B cell (primary cell): ENCODE results near the gene MPST. TPM values are rescaled to one million over a fixed set of nuclear protein-coding genes. Genes with fewer than 3 reads are reported as not detected.
A peak's percentile ranks its signal among the peaks of the same experiment; 100 is the strongest.

Source experiments
- ATAC-seq: fragments of 200-7000 bp; cut with Tn5 transposase; one replicate; pipeline ENCODE4 v1.10.0; 2021; ENCODE audit warnings: low read depth, mild to moderate bottlenecking, moderate number of reproducible peaks, moderate library complexity
- CTCF ChIA-PET: fragments of 350-600 bp; sonication (Branson Sonifier 250); formaldehyde crosslinking; loops from one replicate; lab custom pipeline; 2021; ENCODE audit warnings: antibody characterized with exemption, inconsistent platforms; lab: Charles Lee
- POLR2A ChIA-PET: fragments of 350-600 bp; sonication (Branson Sonifier 250); formaldehyde crosslinking; loops from one replicate; lab custom pipeline; 2021; ENCODE audit warnings: antibody characterized with exemption; lab: Charles Lee
- DNase-seq: peaks from one replicate; pipeline ENCODE4 v3.0.0; 2013
- H2AFZ ChIP-seq: 2 replicates; pipeline ENCODE4 v1.6.1; 2012; ENCODE audit warnings: mild to moderate bottlenecking, low read depth, low read length; ENCODE audit not compliant: insufficient read depth, poor library complexity, severe bottlenecking
- H3K27ac ChIP-seq, 2 donors: 1 replicate in 1 of 2; 2 replicates in 1 of 2; pipeline ENCODE4 v1.5.1; 2012 to 2013; ENCODE audit warnings: low read length in 2 of 2, mild to moderate bottlenecking in 2 of 2, moderate library complexity in 1 of 2
- H3K27me3 ChIP-seq, 4 experiments: fragments of 200-600 bp in 1 of 4; sonication (generic) in 1 of 4; replicated peaks in 1 of 4; 1 replicate in 2 of 4; 2 replicates in 2 of 4; pipeline versions ENCODE4 v1.6.1 to v1.7.0; 2013 to 2016; ENCODE audit warnings: low read length in 3 of 4, mild to moderate bottlenecking in 2 of 4, mixed read lengths in 1 of 4, moderate library complexity in 1 of 4; ENCODE audit not compliant: insufficient read depth in 4 of 4, control insufficient read depth in 3 of 4; ENCODE audit errors: control extremely low read depth in 1 of 4
- H3K36me3 ChIP-seq, 2 experiments: replicated peaks in 1 of 2; 1 replicate in 1 of 2; 2 replicates in 1 of 2; pipeline versions ENCODE4 v1.6.1 to v1.7.1; 2013; ENCODE audit warnings: low read length in 1 of 2; ENCODE audit not compliant: insufficient read depth in 2 of 2, control insufficient read depth in 1 of 2; ENCODE audit errors: control extremely low read depth in 1 of 2, extremely low read depth in 1 of 2
- H3K4me1 ChIP-seq, 2 donors: fragments of 200-600 bp in 1 of 2; sonication (generic) in 1 of 2; 1 replicate in 1 of 2; 2 replicates in 1 of 2; pipeline versions ENCODE4 v1.5.1 to v1.6.1; 2013 to 2017; ENCODE audit warnings: low read length in 2 of 2; ENCODE audit not compliant: control insufficient read depth in 2 of 2, insufficient read depth in 2 of 2
- H3K4me2 ChIP-seq: replicated peaks from 2 replicates; pipeline ENCODE3; 2012; ENCODE audit warnings: mild to moderate bottlenecking, low read depth, low read length; ENCODE audit not compliant: poor library complexity, severe bottlenecking
- H3K4me3 ChIP-seq, 5 experiments: fragments of 200-600 bp in 1 of 5; sonication (generic) in 1 of 5; 1 replicate in 3 of 5; 2 replicates in 2 of 5; pipeline versions ENCODE4 v1.5.1 to v1.7.0; 2011 to 2016; ENCODE audit warnings: low read length in 4 of 5, mild to moderate bottlenecking in 4 of 5, low read depth in 2 of 5, control low read depth in 1 of 5, moderate library complexity in 1 of 5; ENCODE audit not compliant: insufficient read depth in 1 of 5; ENCODE audit errors: control extremely low read depth in 1 of 5, extremely low read depth in 1 of 5
- H3K79me2 ChIP-seq: fragments of 200-600 bp; sonication (generic); one replicate; pipeline ENCODE4 v1.6.0; 2016; ENCODE audit warnings: low read length; ENCODE audit not compliant: control insufficient read depth, insufficient read depth
- H3K9ac ChIP-seq: fragments of 200-600 bp; sonication (generic); 2 replicates; pipeline ENCODE4 v1.6.1; 2017; ENCODE audit warnings: mild to moderate bottlenecking, low read length, moderate library complexity
- H3K9me3 ChIP-seq, 3 donors: one replicate each; pipeline versions ENCODE4 v1.6.1 to v1.7.1; 2013; ENCODE audit warnings: low read length in 2 of 3; ENCODE audit not compliant: control insufficient read depth in 2 of 3, insufficient read depth in 1 of 3; ENCODE audit errors: control extremely low read depth in 1 of 3
- H4K20me1 ChIP-seq: 2 replicates; pipeline ENCODE4 v1.6.0; 2012; ENCODE audit warnings: mild to moderate bottlenecking, low read length; ENCODE audit not compliant: insufficient read depth, control insufficient read depth, poor library complexity, severe bottlenecking
- H3K27ac Mint-ChIP-seq: one replicate; pipeline ENCODE4 v1.8.0; 2021; ENCODE audit warnings: mixed read lengths
- H3K27me3 Mint-ChIP-seq: one replicate; pipeline ENCODE4 v1.8.0; 2021; ENCODE audit warnings: mixed read lengths
- H3K4me1 Mint-ChIP-seq: one replicate; pipeline ENCODE4 v1.8.0; 2021; ENCODE audit warnings: mixed read lengths
- H3K4me3 Mint-ChIP-seq: one replicate; pipeline ENCODE4 v1.8.0; 2021; ENCODE audit warnings: mixed read lengths
- H3K9me3 Mint-ChIP-seq: one replicate; pipeline ENCODE4 v1.8.0; 2022; ENCODE audit warnings: mixed read lengths; ENCODE audit not compliant: insufficient read depth
- EZH2 ChIP-seq: IDR thresholded peaks from 2 replicates; pipeline ENCODE4 v1.6.1; 2012; ENCODE audit warnings: borderline replicate concordance, low read depth, mild to moderate bottlenecking, moderate library complexity, low read length; ENCODE audit not compliant: insufficient read depth, poor library complexity, severe bottlenecking
- WGBS: methylation state at CpG from one replicate; pipeline ENCODE4 v1.1.5; 2013; ENCODE audit warnings: missing lambda C conversion rate; ENCODE audit not compliant: insufficient coverage; 5-methylcytosine and 5-hydroxymethylcytosine counted together
- intact Hi-C: fragments of 100-400 bp; cut with micrococcal nuclease; formaldehyde crosslinking; loops from one replicate; pipeline ENCODE4 v1.10.0; 2022
- polyA plus RNA-seq: library from polyadenylated mRNA; depleted of rRNA; stranded (reverse); fragments of >200 nt; gene quantifications from 2 replicates; pipeline ENCODE4 v1.2.3, GENCODE V29; 2012
- total RNA-seq, 2 donors: library from RNA; stranded (reverse); fragments of 120-200 nt in 1 of 2; gene quantifications; 1 replicate in 1 of 2; 2 replicates in 1 of 2; pipeline versions ENCODE4 v1.2.3 to v1.2.4, GENCODE V29; 2013 to 2022
- TF ChIP-seq, protein P1 (sequence below): fragments of 200-600 bp; IDR thresholded peaks from one replicate; pipeline ENCODE4 v1.8.0; 2022; ENCODE audit warnings: antibody characterized with exemption, mild to moderate bottlenecking

Gene MPST
- total and polyA plus RNA-seq, 2 donors (not counting 1 experiment from before 2014, with no cell fraction given): 11.2 to 17.7 TPM

DNA sequence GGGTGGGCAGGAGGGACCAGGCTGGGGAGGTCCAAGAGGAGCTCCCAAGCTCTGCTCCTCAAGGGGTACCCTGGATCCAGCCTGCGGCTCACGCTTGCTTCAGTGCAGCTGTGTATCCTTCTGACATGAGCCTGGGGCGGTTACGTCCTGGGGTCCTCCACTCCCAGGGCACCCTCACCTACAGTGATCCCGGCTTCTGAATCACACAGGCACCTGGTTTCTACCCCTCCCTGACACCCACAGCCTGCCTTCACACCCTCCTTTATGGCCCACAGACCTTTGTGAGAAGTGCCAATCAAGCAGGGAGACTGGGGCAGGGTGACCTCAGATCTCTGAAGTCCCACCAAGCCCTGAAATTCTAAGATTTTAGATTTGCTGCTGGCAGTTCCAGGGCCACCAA lies 1.5 kb downstream of the MPST start:
- H3K27me3 ChIP-seq: no peaks in the 10 kb centered on the region
- no peak for ATAC-seq
- H3K4me3 Mint-ChIP-seq: peak overlapping the region; percentile 34
- no peak overlapping the region for H3K4me3 ChIP-seq
- no peaks in the 10 kb centered on the region for H3K27me3 Mint-ChIP-seq
- CTCF ChIA-PET: interaction anchor here (0.8 to 1.3 kb wide), 4 partner anchors 11 to 493 kb away, joined by 3 to 5 read pairs (median 4); no protein-coding TSS in a partner anchor
- H3K4me2 ChIP-seq: no peak overlapping the region
- peaks cover 5% of the 10 kb centered on the region for H3K79me2 ChIP-seq
- H3K27ac Mint-ChIP-seq: no peak overlapping the region
- no peaks in the 10 kb centered on the region for H3K36me3 ChIP-seq
- H4K20me1 ChIP-seq: no peaks in the 10 kb centered on the region
- no peak for DNase-seq
- 94% methylated on average over 3 of the region's 5 CpGs for WGBS
- H3K9me3 ChIP-seq: no peaks in the 10 kb centered on the region
- TF ChIP-seq, protein P1, sequence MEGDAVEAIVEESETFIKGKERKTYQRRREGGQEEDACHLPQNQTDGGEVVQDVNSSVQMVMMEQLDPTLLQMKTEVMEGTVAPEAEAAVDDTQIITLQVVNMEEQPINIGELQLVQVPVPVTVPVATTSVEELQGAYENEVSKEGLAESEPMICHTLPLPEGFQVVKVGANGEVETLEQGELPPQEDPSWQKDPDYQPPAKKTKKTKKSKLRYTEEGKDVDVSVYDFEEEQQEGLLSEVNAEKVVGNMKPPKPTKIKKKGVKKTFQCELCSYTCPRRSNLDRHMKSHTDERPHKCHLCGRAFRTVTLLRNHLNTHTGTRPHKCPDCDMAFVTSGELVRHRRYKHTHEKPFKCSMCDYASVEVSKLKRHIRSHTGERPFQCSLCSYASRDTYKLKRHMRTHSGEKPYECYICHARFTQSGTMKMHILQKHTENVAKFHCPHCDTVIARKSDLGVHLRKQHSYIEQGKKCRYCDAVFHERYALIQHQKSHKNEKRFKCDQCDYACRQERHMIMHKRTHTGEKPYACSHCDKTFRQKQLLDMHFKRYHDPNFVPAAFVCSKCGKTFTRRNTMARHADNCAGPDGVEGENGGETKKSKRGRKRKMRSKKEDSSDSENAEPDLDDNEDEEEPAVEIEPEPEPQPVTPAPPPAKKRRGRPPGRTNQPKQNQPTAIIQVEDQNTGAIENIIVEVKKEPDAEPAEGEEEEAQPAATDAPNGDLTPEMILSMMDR: no peak
- no peak for TF ChIP-seq EZH2
- no peaks in the 10 kb centered on the region for H3K9me3 Mint-ChIP-seq
- H2AFZ ChIP-seq: no peak overlapping the region
- no peak overlapping the region for H3K27ac ChIP-seq
- intact Hi-C loops: no loop called here
- POLR2A ChIA-PET: interaction anchor here (0.8 kb wide), 1 partner anchor 30 kb away, joined by 5 read pairs; no protein-coding TSS in a partner anchor
- H3K9ac ChIP-seq: no peak overlapping the region
- H3K4me1 Mint-ChIP-seq: peaks cover 20% of the 10 kb centered on the region
- H3K4me1 ChIP-seq: peaks cover 9 to 20% of the 10 kb centered on the region in 2 donors

DNA sequence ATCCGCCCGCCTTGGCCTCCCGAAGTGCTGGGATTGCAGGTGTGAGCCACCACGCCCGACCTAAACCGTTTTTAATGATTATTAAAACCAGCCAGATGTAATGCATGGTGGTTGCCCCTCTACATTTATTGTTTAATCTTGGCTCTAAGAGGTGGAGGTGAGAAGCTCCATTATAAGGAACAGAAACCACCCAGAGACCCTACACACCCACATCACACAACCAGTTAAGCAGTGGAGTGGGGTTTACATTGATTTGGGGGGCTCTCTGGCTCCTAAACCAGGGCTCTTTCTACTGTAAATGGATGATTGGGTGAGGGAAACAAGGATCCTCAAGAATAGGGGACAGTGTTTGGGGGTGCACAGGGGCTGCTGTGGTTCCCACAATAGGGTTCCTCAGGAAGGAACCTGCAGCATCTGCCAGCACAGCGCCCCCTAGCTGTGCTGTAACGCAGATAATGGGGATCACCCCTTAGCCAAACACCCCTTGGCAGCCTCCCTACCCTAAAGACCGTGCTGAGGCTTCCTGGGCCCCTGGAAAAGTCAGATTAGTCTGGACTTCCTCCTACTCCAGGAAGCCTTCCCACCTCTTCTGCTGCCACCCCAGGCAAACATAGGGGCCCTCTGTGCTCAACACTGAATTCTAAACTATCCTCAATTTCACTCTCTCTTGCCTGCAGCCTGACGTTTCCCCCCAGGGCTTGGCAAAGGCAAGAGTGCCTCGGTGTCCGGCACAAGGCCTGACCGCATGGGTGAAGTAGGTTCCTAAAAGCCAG lies 2.4 kb downstream of the MPST start:
- no peak for TF ChIP-seq EZH2
- TF ChIP-seq, protein P1: peak; percentile 82
- Histone ChIP-seq H3K4me2 (no peak overlapping the region), H4K20me1 (no peaks in the 10 kb centered on the region), H3K4me3 (no peak overlapping the region), H3K79me2 (peaks cover 5% of the 10 kb centered on the region), H3K36me3 (no peaks in the 10 kb centered on the region), H3K27ac (no peak overlapping the region), H3K27me3 (no peaks in the 10 kb centered on the region), H2AFZ (no peak overlapping the region), H3K9ac (no peak overlapping the region), H3K9me3 (no peaks in the 10 kb centered on the region), H3K4me1 (peaks cover 9 to 20% of the 10 kb centered on the region in 2 donors)
- Mint-ChIP-seq H3K4me3 (peak overlapping the region; percentile 78), H3K9me3 (no peaks in the 10 kb centered on the region), H3K27me3 (no peaks in the 10 kb centered on the region), H3K27ac (peak overlapping the region; percentile 21), H3K4me1 (peaks cover 20% of the 10 kb centered on the region)
- 64% methylated on average over 10 of the region's 13 CpGs for WGBS
- intact Hi-C loops: no loop called here
- CTCF ChIA-PET: interaction anchor here (0.8 to 1.6 kb wide), 6 partner anchors 9 to 571 kb away, joined by 3 to 5 read pairs (median 4); no protein-coding TSS in a partner anchor
- DNase-seq (peak; percentile 76), ATAC-seq (peak; percentile 15)
- POLR2A ChIA-PET: no interaction called here
